ENCODE results near the gene CTDSPL2.

The CTDSPL2 gene

DNA sequence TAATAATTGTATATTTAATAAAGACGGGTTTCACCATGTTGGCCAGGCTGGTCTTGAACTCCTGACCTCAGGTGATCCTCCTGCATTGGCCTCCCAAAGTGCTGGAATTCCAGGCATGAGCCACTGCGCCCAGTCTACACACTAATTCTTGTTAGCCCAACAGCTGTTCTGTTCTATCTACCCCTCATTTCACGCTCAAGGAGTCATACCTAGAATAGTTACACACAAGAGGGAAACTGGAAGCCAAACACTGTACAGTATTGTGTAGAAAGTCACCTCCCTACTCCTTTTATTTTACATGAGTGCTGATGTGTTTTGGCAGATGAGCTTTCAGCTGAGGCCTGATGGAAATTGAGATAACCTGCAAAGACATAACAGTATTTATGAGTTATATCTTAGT lies 13.4 kb upstream of the CTDSPL2 start:
- no peak for DNase-seq (ENCODE audit: extremely low spot score)
- POLR2A ChIA-PET: interaction anchor here (3.1 kb wide), 1 partner anchor 13 kb away, joined by 12 read pairs; the partner anchor contains the start of gene CTDSPL2
- TF ChIP-seq LEF1 (IDR thresholded peaks at IDR 0.05; ENCODE audit: borderline replicate concordance) (no peak), CTBP1 (IDR thresholded peaks at IDR 0.05; ENCODE audit: borderline replicate concordance) (no peak), TARDBP (IDR thresholded peaks at IDR 0.05) (no peak), ARNT (IDR thresholded peaks at IDR 0.05) (no peak)
- CTCF ChIA-PET: interaction anchor here (0.7 kb wide), 1 partner anchor 43 kb away, joined by 5 read pairs; no protein-coding TSS in a partner anchor

DNA sequence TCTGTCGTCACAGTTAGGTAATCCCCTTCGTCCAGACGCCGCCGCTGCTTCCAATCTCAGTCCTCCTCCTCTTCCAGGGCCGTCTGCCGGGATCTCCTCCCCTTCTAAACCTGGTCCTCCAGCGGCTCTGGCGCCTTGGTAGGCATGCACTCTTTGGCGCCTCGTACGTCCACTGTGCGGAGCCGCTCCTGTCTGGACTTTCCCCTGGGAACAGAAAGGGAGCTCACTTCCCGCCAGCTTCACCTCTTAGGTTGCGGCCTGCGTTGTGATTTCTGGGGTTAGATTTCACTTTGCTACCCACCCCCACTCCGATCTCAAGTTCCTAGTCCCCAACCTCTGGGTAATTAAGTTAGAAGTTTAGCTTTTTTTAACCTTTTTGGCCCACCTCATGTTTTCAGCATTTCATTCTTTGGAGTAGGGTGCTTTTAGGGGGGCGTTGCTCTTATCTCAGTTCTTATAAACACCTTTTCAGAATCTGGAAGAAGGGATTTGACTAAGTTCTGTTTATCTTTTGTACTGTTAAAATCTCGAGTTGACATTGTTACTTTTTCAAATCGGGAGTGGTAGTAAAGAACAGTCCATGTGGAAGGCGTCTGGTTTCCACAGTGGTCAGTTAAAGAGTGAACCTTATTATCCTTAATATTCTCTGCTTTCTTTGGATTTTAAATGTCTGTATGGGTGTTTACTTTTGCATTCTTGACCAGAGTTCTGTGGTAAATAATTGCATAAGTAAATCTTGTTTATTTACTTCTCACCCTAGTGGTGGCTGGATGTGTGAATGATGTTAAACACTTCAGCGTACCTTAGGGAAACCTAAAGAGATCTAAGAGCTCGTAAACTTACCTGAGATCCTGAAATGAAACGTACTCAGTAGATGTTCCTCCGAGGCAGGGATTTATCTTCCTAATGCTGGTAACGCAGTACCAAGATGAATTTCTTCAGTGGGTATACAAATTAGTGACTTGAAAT lies 611 bp downstream of the CTDSPL2 start:
- no peak for TF ChIP-seq ZNF384 (IDR thresholded peaks at IDR 0.05)
- 0 out of 2 replicates have a peak, but pooled peaks have one; percentile 44 for TF ChIP-seq L3MBTL2 (conservative IDR thresholded peaks at IDR 0.05)
- ChIA-PET POLR2A (interaction anchor here (0.6 to 2.8 kb wide), 15 partner anchors 8 to 139 kb away, joined by 3 to 33 read pairs (median 5); partner anchors contain the start of genes EIF3J and GOLM2), CTCF (interaction anchor here (0.6 kb wide), 1 partner anchor 81 kb away, joined by 3 read pairs; no protein-coding TSS in a partner anchor)
- peak; percentile 38 for DNase-seq (ENCODE audit: extremely low spot score)

DNA sequence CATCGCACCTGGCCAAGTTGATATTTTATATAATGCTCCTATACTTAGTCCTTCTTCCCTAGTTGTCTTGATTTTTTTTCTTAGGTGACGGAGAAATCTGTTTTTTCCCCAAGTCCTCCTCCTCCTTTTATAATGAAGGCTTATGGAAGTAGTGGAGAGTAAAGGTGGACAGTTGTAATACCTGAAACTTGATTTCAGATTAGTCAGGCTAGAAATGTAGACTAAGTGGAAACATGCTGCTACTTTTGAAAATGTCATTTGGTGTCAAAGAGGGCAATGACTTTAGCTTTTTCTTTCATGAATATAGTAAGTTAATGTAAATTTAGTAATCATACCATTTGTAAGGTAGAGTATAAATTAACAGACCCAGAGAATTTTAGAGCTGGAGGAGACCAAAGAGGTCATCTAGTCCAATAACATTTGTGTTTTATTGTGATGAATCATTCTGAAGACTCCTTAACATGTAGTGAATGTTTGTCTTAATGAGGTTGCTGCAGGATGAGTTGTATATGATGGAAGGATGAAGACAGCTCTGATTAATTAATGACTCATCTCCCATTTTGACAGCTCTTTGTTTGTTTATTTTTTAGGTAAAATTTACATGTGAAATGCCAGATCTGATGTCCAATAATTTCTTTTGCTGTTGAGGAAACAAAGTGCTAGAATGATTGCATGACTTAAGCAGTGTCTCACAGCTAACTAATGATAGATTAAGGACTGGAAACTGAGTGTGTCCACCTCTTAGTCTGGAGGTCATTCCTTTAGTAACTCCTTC lies 8.7 kb downstream of the CTDSPL2 start:
- no peak for TF ChIP-seq SUZ12 (IDR thresholded peaks at IDR 0.05)
- no peak for TF ChIP-seq CTBP1 (IDR thresholded peaks at IDR 0.05; ENCODE audit: borderline replicate concordance)
- no peak for TF ChIP-seq ZNF384 (IDR thresholded peaks at IDR 0.05)
- TF ChIP-seq L3MBTL2 (conservative IDR thresholded peaks at IDR 0.05): no peak
- no peak for TF ChIP-seq FOXM1 (IDR thresholded peaks at IDR 0.05; ENCODE audit: borderline replicate concordance)
- no peak for TF ChIP-seq LEF1 (IDR thresholded peaks at IDR 0.05; ENCODE audit: borderline replicate concordance)
- no peak for TF ChIP-seq FOXA1 (IDR thresholded peaks at IDR 0.05)
- TF ChIP-seq FOXK2 (IDR thresholded peaks at IDR 0.05): no peak
- TF ChIP-seq, protein P1, sequence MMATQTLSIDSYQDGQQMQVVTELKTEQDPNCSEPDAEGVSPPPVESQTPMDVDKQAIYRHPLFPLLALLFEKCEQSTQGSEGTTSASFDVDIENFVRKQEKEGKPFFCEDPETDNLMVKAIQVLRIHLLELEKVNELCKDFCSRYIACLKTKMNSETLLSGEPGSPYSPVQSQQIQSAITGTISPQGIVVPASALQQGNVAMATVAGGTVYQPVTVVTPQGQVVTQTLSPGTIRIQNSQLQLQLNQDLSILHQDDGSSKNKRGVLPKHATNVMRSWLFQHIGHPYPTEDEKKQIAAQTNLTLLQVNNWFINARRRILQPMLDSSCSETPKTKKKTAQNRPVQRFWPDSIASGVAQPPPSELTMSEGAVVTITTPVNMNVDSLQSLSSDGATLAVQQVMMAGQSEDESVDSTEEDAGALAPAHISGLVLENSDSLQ (IDR thresholded peaks at IDR 0.05): no peak
- TF ChIP-seq SP1 (IDR thresholded peaks at IDR 0.05): no peak
- no peak for TF ChIP-seq NFRKB (IDR thresholded peaks at IDR 0.05)
- no peak for TF ChIP-seq ELF4 (IDR thresholded peaks at IDR 0.05)
- no peak for TF ChIP-seq BHLHE40 (IDR thresholded peaks at IDR 0.05; ENCODE audit: borderline replicate concordance)
- no peak for TF ChIP-seq ARNT (IDR thresholded peaks at IDR 0.05)
- DNase-seq (ENCODE audit: extremely low spot score): no peak
- POLR2A ChIA-PET: interaction anchor here (1.1 to 1.3 kb wide), 2 partner anchors 8 to 9 kb away, joined by 5 to 7 read pairs; partner anchors contain the start of gene CTDSPL2
- CTCF ChIA-PET: no interaction called here

DNA sequence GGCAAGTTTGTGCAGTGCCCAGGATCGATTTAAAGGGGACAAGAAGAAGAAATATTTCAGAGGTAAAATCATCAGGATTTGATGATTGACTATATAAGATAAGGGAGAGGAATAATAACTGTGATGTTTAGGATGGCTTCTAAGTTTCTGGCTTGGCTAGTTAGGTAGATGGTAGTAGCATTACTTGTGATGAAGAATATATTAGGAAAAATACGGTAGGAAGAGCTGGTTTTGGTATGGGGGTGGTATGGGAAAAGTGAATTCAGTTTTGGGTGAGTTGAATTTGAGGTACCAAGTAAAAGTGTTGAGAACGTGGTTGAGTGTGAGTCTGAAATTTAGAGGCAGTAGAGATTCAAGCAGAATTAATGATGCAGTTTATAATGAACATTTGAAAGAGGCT lies 11.0 kb downstream of the CTDSPL2 start:
- TF ChIP-seq, protein P1 (IDR thresholded peaks at IDR 0.05): no peak
- no peak for TF ChIP-seq TARDBP (IDR thresholded peaks at IDR 0.05)
- TF ChIP-seq FOXK2 (IDR thresholded peaks at IDR 0.05): no peak
- no peak for TF ChIP-seq BHLHE40 (IDR thresholded peaks at IDR 0.05; ENCODE audit: borderline replicate concordance)
- no peak for DNase-seq (ENCODE audit: extremely low spot score)
- ChIA-PET CTCF (interaction anchor here (0.6 kb wide), 1 partner anchor 133 kb away, joined by 3 read pairs; no protein-coding TSS in a partner anchor), POLR2A (interaction anchor here (0.6 kb wide), 1 partner anchor 11 kb away, joined by 4 read pairs; the partner anchor contains the start of gene CTDSPL2)

DNA sequence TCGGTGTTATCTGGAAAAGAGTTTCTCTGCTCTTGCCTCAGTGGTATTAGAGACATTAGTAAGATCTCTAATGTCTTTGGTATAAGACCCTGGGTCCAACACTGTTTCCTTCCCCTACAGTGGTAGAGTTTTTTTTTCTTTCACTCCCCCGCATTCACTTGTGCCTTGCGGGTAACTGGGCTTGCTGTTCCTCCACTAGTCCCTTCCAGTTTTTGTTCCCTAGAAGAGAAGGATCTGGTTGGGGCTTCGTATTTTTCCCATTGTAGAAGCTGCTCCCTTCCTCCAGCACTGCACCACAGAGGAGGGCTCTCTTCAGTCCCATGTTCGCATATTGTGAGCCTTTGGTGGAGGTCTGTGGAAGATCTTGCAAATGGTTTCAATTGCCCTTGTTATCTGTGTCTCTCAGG lies 13.7 kb downstream of the CTDSPL2 start:
- no peak for DNase-seq (ENCODE audit: extremely low spot score)
- POLR2A ChIA-PET: interaction anchor here (1.6 kb wide), 1 partner anchor 13 kb away, joined by 9 read pairs; the partner anchor contains the start of gene CTDSPL2
- CTCF ChIA-PET: no interaction called here
- TF ChIP-seq BHLHE40 (IDR thresholded peaks at IDR 0.05; ENCODE audit: borderline replicate concordance) (no peak), FOXM1 (IDR thresholded peaks at IDR 0.05; ENCODE audit: borderline replicate concordance) (no peak), SP1 (IDR thresholded peaks at IDR 0.05) (no peak), HDGF (IDR thresholded peaks at IDR 0.05; ENCODE audit: borderline replicate concordance) (no peak), ZNF384 (IDR thresholded peaks at IDR 0.05) (no peak), LEF1 (IDR thresholded peaks at IDR 0.05; ENCODE audit: borderline replicate concordance) (no peak), FOXK2 (IDR thresholded peaks at IDR 0.05) (no peak), SUZ12 (IDR thresholded peaks at IDR 0.05) (no peak), ARNT (IDR thresholded peaks at IDR 0.05) (no peak), NFRKB (IDR thresholded peaks at IDR 0.05) (no peak), CTBP1 (IDR thresholded peaks at IDR 0.05; ENCODE audit: borderline replicate concordance) (no peak), FOXA1 (IDR thresholded peaks at IDR 0.05) (no peak), ELF4 (IDR thresholded peaks at IDR 0.05) (no peak), TARDBP (IDR thresholded peaks at IDR 0.05) (no peak)
- TF ChIP-seq, protein P1 (IDR thresholded peaks at IDR 0.05): no peak

DNA sequence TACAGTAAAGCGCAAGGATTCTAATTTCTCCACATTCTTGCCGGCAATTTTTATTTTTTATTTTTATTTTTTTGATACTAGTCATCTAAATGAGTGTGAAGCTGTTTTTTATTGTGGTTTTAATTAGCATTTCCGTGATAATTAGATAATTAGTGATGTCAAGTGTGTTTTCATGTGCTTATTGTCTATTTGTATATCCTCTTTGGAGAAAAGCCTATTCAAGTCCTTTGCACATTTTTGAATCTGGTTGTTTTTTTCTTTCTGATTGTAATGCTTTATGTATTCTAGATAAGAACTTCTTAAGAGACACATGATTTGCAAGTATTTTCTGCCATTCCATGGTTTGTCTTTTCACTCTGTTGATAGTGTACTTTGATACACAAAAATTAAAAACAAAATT lies 16.1 kb downstream of the CTDSPL2 start:
- POLR2A ChIA-PET: no interaction called here
- DNase-seq (ENCODE audit: extremely low spot score): no peak
- CTCF ChIA-PET: no interaction called here
- TF ChIP-seq SUZ12 (IDR thresholded peaks at IDR 0.05) (no peak), SP1 (IDR thresholded peaks at IDR 0.05) (no peak), TARDBP (IDR thresholded peaks at IDR 0.05) (no peak), FOXM1 (IDR thresholded peaks at IDR 0.05; ENCODE audit: borderline replicate concordance) (no peak), ZNF384 (IDR thresholded peaks at IDR 0.05) (no peak), FOXA1 (IDR thresholded peaks at IDR 0.05) (no peak), LEF1 (IDR thresholded peaks at IDR 0.05; ENCODE audit: borderline replicate concordance) (no peak)

Measured in HEK293T (cell line).